ENCODE measurements around the gene GSDMA.

GSDMA gene

DNA sequence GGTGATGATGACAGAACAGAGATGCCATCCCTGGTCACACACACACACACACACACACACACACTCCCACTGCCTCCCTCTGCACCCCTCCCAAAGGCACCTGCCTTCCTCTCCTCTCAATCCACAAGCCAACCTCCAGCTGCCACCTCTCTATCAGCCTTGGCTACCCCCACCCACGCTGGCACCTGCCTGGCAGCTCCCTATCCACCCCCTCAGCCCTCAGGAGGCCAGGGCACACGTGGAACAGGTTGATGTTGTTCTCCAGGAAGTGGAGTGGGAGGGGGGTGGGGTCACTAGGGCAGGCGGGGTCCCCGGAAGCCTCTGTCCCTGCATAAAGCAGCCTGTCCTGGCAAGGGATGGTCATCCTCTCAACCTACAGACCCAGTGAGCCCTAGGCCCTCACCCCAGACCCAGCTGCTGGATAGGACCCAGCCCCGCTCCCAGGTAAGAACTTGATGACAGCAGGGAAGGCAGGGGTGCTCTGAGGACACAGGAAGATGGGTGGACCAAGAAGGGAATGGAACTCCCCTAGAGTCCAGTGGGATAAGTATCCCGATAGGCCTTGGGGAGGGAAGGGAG is at the start of gene GSDMA:
GSDMA (plus strand) TSS at position 363 of the 579 bp plus-strand sequence. CDS start 2,684 bp downstream, outside the sequence.
- DNase-seq, result no peak

DNA sequence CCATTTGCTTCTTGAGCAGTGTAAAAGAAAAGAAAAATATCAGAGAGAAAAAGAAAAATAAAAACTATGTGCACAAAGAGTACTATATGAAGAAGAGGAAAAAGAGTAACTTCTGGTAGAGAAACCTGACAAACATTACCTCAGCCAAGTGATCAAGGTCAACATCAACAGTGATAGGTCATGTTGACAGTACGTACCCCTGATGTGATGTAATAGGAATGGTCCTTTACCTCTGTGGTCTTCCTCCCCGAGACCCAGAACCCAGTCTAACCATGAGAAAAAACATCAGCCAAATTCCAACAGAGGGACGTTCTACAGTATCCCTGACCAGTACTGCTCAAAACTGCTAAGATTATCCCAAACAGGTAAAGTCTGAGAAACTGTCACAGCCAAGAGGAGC is 48.8 kb upstream of the GSDMA start:
- no peak for DNase-seq

DNA sequence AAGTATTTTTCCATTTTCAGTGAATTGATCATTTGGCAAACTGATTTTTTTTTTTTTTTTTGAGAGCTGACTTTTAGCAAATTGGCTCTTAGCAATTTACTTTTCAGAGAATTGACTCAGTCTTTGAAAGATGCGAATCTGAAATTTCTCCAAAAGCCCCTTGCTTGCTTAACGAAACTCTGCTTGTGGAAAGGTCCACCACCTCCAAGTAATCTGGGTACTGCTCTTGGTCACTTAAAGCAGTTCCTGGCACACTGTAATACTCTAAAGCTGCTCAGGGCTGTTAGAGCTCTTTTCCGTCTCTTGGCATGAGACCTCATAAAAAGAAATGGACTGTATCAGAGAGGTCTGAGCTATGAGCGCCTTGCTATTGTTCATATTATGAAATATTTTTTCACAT is 47.2 kb upstream of the GSDMA start:
- DNase-seq, result no peak

- DNase-seq, result no peak
These were observed 45.9 kb upstream of the GSDMA start for GRCh38 chr17:39916918-39917317.

DNA sequence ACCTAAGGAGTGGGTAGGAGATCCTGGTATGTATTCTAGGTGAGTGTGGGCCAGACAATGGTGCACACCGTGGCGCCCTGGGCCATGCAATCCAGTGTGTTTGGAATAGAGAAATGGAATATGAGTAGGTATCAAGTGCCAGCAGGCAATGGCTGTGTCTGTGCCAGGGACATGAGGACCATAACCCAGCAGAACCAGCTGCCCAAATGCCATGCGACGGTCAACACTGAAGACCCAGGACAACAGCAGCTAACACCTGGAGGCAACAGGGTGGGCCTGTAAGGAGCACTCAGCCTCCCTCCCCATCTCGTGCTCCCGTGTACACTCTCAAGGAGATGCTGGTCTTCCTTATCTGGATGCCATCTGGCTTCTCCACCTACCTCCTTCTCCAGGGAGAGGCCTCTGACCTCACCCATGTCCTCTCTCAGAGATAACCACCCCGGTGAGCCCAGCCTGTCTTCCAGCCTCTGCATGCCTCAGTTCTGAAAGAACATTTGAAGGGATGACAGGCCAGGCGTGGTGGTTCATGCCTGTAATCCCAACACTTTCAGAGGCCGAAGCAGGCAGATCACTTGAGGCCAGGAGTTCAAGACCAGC is 43.6 kb upstream of the GSDMA start:
- DNase-seq, result no peak

DNA sequence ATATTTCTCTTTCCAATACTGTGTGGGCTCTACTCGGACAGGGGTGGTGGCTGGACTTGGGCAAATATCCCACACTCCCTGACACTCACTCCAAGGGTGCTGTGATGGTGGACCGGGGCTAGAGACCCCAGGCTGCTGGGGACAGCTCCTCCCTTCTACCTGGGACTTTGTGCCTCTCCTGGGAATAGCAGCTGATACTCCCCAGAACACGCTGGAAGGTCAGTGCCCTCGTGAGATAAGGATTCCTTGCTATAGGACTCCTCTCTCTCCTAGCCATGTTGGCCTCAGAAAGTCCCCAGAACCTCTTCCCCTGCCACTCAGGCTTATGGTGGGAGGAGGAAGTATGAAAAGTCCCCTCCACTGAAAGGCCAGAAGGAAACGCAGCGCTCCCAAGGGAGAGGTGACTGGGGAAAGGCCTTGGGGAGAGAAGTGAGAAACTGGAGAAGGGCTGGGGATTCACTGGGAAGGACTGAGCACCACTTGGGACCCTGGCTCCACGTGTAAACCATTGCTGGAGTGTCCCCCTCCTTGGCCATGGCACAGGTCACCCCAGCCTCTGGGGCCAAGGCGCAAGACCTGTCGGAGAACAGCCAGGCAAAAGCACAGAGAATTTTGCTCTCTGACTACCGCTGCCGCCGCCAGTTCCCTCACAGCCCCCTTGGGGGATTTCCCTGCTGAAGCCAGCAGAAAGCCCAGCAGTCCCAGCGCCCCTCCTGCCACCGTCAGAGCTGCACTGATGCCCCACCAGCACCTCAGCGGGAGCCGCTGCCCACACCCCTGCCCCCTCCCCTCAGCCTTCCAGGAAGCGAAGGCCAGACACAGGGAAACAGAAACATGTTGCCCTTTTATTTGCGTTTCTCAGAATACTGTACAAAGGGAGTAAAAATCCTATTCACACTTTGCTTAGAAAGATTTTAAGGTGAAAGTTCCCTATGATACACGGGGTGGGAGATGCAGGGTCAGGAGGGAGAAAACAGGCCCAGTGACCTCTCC is 42.3 kb upstream of the GSDMA start:
- DNase-seq, result no peak

- no peak for DNase-seq
These were observed 41.5 kb upstream of the GSDMA start for GRCh38 chr17:39921323-39921722.

GRCh38 chr17:39922006-39922405 is 40.8 kb upstream of the GSDMA start:
- no peak for DNase-seq

DNA sequence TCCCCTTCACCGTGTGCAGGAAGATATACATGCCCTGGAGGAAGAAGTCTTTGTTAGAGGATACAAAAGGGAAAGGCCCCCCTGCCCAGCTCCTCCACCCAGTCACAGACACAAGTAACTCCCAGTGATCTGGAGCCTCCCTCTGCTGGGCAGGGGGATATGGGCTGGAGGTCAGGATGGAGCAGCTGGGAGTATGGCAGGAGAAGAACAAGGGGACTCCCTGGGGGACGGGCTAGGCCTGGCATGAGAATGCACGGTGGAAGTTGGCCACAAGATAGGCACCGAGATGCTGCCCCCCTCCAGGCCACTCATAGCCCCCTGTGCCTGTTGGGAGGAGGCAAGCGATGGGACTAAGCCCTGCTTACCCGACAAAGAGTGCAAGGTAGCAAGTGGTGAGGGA is 39.6 kb upstream of the GSDMA start:
- no peak for DNase-seq

DNA sequence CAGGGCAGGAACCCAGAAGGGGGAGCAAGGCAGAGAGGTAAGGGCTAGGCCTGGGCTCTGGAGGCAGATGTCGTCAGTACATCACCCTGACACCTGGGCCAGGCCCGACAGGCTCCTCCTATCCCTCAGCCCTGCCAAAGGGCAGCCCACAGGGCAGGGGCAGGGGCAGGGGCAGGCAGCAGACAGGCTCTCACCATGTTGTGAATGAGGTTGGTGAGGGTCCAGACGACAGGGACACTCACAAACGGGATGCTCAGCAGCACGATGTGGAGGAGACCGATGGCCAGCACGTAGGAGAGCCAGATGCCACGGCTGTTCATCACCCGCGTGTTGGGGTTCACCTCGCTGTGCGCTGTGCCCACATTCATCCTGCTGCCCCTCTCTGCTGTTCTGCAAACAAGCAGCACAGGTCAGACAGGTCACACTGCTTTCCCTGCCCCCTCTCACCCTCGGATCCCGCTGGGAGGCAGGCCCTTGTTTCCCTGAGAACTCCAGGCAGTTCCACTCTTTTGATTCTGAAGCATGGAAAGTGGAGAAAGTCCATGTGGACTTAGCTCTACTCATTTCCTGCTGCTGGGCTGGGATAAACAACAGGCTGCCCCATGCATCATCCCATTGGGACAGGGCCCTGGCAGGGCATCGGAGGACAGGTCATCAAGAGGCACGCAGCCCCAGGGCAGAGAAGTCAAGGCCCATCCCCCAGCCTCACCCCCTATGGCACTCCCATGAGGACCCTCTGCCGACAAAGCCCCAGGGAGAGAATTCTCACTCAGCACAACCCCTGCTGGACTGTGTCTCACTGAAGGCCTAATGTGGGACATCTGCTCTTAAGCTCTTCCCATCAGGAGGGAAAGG is 38.7 kb upstream of the GSDMA start:
- DNase-seq, result no peak

- DNase-seq, result no peak
These were observed 38.1 kb upstream of the GSDMA start for GRCh38 chr17:39924691-39925055.

- no peak for DNase-seq
These were observed 37.3 kb upstream of the GSDMA start for GRCh38 chr17:39925282-39926134.

GRCh38 chr17:39926135-39926587 is 36.6 kb upstream of the GSDMA start:
- no peak for DNase-seq

- no peak for DNase-seq
These were observed 36.2 kb upstream of the GSDMA start for GRCh38 chr17:39926588-39927100.

DNA sequence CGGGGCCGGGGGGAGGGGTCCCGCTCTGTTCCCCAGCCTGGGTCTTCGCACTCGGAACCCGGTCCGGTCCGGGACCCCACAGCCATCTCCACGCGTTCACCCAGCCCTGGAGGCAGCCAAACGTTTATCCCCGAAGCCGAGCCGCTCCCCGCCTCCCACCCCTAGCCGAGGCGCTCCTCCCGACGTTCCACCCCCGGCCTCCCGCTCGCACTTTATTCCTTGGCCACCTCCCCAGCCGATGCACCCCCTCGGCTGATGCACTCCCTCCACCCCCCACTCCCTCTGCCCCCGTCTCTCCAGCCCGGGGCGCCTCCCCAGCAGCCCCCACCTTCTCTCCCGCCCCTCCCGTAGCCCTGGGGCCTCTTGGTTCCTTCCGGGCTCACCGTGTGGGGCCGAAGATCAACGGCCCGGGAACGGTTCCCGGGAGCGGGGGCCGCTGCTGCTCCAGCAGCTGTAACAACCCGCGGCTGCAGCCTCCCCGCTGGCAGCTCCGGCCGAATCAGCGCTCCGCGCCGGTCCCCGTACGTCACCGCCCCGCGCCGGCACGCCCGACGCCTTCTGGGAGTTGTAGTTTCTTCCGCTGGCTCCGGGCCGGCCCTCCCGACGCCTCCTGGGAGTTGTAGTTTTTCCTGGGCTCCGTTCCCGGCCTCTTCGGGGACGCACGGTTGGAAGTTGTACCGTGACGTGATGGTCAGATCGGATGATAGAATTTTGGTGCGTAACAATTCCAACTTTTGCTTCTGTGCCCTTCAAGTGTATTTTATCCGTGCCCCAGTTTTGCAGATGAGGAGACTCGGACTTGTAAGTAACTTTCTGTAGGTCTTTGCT is 35.5 kb upstream of the GSDMA start, which contains the start of the genes LRRC3C and ORMDL3:
LRRC3C (plus strand) TSS at position 632 of the 828 bp plus-strand sequence. CDS start 13,792 bp downstream, outside the sequence.
ORMDL3 (minus strand) TSS at position 501 of the 828 bp plus-strand sequence. CDS start 3,398 bp downstream, outside the sequence.
- DNase-seq, result peak; percentile 73 to 95

DNA sequence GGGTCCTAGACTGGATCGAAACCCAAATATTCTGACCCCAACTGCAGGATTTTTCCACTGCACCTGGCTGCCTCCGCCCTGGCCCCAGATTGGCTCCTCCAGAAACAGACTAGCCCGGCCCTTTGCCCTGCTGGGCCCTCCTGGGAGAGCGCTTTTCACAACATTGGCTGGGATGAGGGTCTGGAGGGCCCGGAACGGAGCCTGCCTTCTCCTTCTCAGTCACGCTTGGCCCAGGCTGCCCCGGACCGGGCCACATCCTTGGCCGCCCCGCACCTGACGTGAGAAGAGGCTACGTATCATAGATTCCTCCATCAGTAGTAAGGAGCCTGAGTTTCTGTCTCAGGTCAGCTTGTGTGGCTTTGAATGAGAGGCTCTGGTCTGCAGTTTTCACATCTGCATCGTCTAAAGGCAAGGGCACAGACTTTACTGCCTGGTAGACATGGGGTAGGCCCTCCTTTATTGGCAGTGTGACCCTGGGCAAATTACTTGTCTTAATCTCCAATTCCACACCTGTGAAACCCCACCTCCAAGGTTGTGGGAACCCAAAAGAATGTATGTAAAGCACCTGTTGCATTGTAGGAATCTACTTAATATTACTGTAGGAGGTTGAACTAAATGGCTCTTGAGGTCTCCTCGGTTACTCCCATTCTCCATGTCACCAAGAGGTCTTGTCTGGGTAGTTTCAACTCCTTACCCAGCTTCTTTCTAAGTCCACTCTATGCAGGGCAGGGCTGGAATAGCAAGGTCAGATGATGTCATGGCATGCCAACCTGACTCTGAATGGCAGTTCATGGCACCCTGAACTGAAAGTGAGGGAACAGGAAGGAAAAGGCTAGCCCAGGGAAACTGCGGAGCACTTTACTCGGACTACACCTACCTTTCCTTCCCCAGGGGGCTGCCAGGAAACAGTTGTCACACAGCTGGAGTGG is 34.6 kb upstream of the GSDMA start:
- DNase-seq, result no peak

- DNase-seq, result no peak
These were observed 33.8 kb upstream of the GSDMA start for GRCh38 chr17:39928858-39929645.

All from NCI-H446 (cell line).